ENCODE results near the gene GANC.

GRCh38 chr15:42373274-42373673 lies 100.3 kb downstream of the GANC start:
- no peak for TF ChIP-seq CTCF (tag by site-specific recombination; IDR thresholded peaks at IDR 0.05)
- TF ChIP-seq ZNF155 (tag by site-specific recombination; IDR thresholded peaks at IDR 0.05): no peak
- no peak for TF ChIP-seq PBX3 (CRISPR knock-in tag; IDR thresholded peaks at IDR 0.05)
- TF ChIP-seq ZBTB26 (tag by site-specific recombination; optimal IDR thresholded peaks at IDR 0.05): no peak
- no peak for TF ChIP-seq ZNF580 (tag by site-specific recombination; IDR thresholded peaks at IDR 0.05)
